T-helper 22 cell (primary cell): ENCODE data around the gene SLC45A2.
"Not testable (repeated sequence)": the region's sequence is repeated elsewhere in the genome, so short reads cannot be mapped to it uniquely, and the experiment has no call there.

Experiments
- DNase-seq: peaks from one replicate; pipeline ENCODE4 v3.0.0-alpha.2; 2020; ENCODE audit warnings: low read depth

SLC45A2 gene

GRCh38 chr5:33969572-33970452 is 14.7 kb downstream of the SLC45A2 start:
- no peak for DNase-seq

- no peak for DNase-seq
Observed at GRCh38 chr5:33968211-33969005, 16.1 kb downstream of the SLC45A2 start.

- no peak for DNase-seq
Observed at GRCh38 chr5:33966805-33967204, 17.7 kb downstream of the SLC45A2 start.

GRCh38 chr5:33964132-33964700 is 20.3 kb downstream of the SLC45A2 start:
- no peak for DNase-seq

GRCh38 chr5:33958176-33958575 is 26.3 kb downstream of the SLC45A2 start:
- no peak for DNase-seq

- DNase-seq, result no peak
Observed at GRCh38 chr5:33957577-33958150, 26.8 kb downstream of the SLC45A2 start.

- not testable (repeated sequence) for DNase-seq
Observed at GRCh38 chr5:33952175-33952574, 32.3 kb downstream of the SLC45A2 start.

GRCh38 chr5:33944543-33945132 is 39.9 kb downstream of the SLC45A2 start:
- DNase-seq, result no peak

- no peak for DNase-seq
Observed at GRCh38 chr5:33941090-33941489, 43.4 kb downstream of the SLC45A2 start.

- DNase-seq, result no peak
Observed at GRCh38 chr5:33939556-33940262, 44.8 kb downstream of the SLC45A2 start.

- DNase-seq, result no peak
Observed at GRCh38 chr5:33938881-33939280, 45.6 kb downstream of the SLC45A2 start.

GRCh38 chr5:33938507-33938796 is 46.0 kb downstream of the SLC45A2 start:
- DNase-seq, result no peak

- no peak for DNase-seq
Observed at GRCh38 chr5:33937707-33938506, 46.6 kb downstream of the SLC45A2 start.

GRCh38 chr5:33937017-33937706 is 47.3 kb downstream of the SLC45A2 start:
- DNase-seq, result no peak

- DNase-seq, result no peak
Observed at GRCh38 chr5:33936381-33937016, 48.0 kb downstream of the SLC45A2 start, which contains the start of gene RXFP3. Gene RXFP3, plus strand, starts transcription at chr5:33936386. Its CDS starts 355 bp downstream, at chr5:33936741.

GRCh38 chr5:33936004-33936380 is 48.5 kb downstream of the SLC45A2 start:
- DNase-seq, result no peak

- DNase-seq, result no peak
Observed at GRCh38 chr5:33934176-33934575, 50.3 kb downstream of the SLC45A2 start.

- no peak for DNase-seq
Observed at GRCh38 chr5:33933723-33934169, 50.7 kb downstream of the SLC45A2 start.

- DNase-seq, result no peak
Observed at GRCh38 chr5:33931136-33931535, 53.4 kb downstream of the SLC45A2 start.
